ENCODE results near the gene RALGPS2. TPM values are rescaled to one million over a fixed set of nuclear protein-coding genes. Genes with fewer than 3 reads are reported as not detected.

Gene RALGPS2, protein sequence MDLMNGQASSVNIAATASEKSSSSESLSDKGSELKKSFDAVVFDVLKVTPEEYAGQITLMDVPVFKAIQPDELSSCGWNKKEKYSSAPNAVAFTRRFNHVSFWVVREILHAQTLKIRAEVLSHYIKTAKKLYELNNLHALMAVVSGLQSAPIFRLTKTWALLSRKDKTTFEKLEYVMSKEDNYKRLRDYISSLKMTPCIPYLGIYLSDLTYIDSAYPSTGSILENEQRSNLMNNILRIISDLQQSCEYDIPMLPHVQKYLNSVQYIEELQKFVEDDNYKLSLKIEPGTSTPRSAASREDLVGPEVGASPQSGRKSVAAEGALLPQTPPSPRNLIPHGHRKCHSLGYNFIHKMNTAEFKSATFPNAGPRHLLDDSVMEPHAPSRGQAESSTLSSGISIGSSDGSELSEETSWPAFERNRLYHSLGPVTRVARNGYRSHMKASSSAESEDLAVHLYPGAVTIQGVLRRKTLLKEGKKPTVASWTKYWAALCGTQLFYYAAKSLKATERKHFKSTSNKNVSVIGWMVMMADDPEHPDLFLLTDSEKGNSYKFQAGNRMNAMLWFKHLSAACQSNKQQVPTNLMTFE
- total RNA-seq (2014; rRNA removed; shearing (Covaris generic)): 5.5 and 17.5 TPM in 2 replicates

DNA sequence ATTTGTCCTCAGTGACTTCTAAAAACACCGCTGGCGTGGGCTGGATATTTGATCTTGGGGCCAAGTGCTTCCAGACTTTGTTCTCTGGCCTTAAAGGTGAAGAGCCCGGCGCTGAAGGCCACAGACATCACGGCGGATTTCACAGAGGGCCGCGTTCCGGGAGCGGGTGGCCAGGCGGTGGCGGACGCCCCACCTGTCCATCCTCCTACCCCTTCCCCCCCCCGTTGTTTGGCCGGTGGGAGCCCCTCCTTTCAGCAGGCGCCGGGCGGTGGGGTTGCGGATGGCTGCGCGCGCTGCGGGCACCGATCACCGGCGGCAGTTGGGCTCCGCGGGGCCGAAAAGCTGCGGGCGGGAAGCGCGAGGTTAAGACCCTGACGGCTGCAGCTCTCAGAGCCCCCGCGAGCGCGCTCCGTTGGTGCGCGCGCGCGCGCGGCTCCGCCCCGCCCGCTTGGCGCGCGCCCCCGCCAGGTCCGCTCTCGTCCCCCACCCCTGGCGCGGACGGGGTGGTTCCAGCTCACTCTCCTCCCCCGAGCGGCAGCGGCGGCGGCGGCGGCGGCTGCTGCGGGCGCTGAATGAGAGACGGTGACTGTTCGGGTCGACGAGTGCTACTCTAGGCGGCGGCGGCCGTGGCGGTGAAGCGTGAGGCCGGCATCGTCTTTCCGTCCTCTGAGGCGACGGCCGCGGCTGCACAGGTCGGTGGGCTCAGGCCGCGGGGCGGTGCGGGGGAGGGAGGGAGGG lies at the start of gene RALGPS2:
Gene RALGPS2, plus strand, starts transcription at position 517 of the 738 bp plus-strand sequence. CDS start 51,521 bp downstream, outside the sequence.
- peak; percentile 87 for DNase-seq (ENCODE audit: low read depth)

DNA sequence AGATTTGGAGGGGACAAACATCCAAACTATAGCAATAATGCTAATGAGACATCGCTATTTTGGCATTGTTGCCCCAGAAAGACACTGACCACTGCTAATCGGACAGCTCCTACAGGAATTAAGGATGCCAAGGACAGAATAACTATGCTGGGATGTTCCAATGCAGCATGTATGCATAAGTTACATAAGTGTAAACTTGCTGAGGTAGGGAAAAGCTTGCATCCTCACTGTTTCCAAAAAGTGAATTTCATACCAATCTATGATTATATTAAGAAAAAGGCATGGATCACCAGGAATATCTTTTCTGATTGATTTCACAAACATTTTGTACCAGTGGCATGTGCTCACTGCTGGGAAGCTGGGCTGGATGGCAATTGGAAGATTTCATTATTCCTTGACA lies 45.8 kb upstream of the RALGPS2 start:
- DNase-seq (ENCODE audit: low read depth): no peak

DNA sequence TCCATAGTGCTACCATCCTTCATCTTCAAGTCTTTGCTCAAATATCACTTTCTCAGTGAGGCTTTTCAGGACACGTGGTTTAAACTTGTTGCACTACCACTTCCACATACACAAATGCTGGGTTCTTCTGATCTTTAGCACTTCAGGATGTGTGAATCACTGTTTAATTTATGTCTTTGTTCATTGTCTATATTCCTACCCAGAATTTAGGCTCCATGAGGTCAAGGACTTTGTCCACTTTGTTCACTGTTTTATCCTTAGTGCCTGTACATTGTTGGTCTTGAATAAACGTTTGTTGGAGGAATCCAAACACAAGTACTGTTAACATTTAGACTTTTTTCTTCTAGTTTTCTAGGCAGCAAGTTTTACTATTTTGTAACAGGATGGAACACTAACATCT lies 42.6 kb upstream of the RALGPS2 start:
- DNase-seq (ENCODE audit: low read depth): peak; percentile 13

DNA sequence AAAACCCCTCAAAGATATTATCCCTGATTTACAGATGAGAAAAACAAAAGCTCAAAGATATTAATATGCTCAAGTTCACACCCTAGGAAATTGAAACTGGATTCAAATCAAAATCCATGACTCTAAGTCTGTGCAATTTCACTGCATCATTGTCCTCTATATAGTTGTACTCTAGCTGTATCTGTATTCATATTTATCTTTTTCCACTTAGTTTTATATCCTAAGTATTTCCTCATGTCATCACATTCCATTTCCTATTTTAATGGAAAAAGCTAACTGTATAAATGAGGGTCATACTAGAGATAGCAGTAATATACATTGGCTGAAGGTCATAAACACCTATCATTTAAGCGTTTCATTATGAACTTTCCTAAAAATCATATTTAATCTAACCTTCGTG lies 42.2 kb upstream of the RALGPS2 start:
- DNase-seq (ENCODE audit: low read depth): no peak

DNA sequence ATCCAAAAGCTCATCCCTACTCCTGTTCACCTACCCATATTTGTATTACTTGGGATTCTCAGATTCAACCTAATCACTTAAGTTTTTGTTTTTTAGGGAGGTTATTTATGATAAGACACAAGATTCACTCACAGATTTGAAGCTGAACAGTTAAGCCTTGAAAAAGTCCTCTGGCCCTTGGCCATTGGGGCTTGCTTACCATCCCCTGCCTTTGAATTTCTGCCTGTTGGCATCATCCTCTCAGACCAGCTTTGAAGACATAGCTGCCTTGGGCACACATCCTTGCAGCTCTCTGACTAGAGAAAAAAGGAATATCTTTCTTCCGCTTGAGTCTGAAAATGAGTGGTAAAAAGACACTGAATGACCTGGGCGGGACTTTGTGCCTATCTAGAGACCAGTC lies 41.8 kb upstream of the RALGPS2 start:
- DNase-seq (ENCODE audit: low read depth): no peak

DNA sequence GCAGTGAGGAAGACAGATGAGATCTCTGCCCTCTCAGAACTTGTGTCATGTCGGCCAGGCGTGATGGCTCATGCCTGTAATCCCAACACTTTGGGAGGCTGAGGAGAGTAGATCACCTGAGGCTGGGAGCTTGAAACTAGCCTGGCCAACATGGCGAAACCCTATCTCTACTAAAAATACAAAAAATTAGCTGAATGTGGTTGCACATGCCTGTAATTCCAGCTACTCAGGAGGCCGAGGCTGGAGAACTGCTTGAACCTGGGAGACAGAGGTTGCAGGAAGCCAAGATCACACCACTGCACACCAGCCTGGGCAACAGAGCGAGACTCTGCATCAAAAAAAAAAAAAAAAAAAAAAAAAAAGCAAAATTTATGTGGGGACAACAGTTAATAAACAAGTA lies 40.9 kb upstream of the RALGPS2 start:
- DNase-seq (ENCODE audit: low read depth): peak; percentile 10

DNA sequence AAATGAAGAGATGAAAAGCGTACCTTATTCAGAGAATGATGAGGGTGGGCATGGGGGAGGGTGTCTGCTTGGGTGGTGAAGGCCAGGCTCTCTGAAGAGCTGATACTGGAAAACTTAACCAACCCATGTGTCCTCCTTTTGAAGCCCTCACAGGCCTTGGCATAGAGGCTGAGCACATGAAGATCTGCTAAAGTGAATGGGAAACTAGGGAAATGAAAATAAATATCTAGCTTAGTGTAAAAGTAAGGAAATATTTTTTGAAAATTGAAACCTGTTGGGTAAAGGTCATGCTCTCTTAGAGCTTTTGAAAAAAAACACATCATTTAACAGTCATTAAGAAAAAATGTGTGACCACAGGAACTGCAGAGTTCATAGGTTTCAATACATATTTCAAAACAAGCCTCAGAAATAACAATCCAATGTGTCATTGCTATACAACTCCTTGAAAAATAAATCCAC lies 40.5 kb upstream of the RALGPS2 start:
- DNase-seq (ENCODE audit: low read depth): peak; percentile 66

DNA sequence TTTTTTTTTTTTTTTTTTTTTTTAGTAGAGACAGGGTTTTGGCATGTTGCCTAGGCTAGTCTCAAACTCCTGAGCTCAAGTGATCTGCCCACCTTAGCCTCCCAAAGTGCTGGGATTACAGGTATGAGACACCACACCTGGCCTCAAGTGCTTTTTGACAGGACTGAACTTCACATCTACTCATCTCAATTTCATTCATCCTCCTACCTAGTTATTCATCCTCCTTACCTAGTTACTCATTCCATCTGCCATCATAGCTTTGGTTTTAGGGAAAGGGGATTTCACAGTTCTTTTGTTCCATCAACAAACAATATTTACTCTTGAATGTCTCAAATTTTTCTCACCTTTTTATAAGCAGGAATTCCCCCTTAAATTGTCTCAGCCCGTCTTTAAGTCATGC lies 38.6 kb upstream of the RALGPS2 start:
- DNase-seq (ENCODE audit: low read depth): no peak

DNA sequence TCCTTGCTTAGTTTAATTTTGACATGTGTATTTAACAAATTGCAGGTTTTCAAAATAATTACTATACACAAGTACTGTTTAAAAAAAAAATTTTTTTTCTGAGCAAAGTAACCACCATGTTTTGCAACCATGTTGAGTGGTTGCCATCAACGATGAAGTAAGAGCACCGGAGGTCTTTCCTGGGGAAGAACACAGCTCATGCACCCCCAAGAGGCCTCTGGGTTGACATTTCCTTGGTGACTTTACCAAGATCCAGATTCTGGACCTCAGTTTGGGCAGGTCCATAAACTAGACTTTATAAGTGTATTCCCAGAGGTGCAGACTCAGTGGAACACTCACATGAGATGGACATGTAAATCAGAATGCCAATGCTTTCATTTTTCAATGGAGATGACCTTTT lies 36.8 kb upstream of the RALGPS2 start:
- DNase-seq (ENCODE audit: low read depth): no peak

DNA sequence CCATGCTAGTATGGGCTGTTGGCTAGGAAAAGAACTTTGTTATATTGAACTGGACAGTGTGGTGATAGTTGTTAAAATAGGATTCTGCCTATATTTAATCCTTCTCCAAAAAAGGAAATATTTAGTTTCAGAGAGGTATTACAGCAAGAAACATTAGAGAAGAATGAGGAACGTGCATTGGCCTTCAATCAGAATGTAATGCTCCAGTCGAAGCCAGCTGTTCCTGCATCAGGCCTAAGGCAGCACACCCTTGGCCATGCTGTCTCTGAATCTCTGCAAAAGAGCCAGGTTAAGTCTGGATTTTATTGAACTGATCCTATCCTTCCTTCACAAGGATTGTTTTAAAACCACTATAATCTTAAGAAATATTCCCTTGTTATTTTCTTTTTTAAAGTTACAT lies 35.3 kb upstream of the RALGPS2 start:
- no peak for DNase-seq (ENCODE audit: low read depth)

DNA sequence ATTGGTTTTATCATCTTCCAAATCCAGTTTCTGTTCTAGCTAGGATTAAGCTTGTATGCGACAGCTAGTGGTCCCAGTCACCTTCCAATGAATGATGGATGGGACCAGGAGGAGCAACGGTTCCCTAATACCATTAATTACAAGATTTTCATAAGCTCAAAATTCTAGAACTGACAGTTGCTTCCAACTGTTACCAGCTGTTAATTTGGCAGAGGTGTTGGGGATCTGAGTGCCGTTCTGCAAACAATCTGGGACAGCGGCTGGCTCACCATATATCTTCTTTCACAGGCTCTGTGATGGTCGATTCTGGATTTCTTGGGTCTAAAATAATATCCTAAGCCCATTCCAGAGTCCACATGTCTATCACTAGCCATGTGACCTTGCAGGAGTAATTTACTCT lies 34.5 kb upstream of the RALGPS2 start:
- no peak for DNase-seq (ENCODE audit: low read depth)

DNA sequence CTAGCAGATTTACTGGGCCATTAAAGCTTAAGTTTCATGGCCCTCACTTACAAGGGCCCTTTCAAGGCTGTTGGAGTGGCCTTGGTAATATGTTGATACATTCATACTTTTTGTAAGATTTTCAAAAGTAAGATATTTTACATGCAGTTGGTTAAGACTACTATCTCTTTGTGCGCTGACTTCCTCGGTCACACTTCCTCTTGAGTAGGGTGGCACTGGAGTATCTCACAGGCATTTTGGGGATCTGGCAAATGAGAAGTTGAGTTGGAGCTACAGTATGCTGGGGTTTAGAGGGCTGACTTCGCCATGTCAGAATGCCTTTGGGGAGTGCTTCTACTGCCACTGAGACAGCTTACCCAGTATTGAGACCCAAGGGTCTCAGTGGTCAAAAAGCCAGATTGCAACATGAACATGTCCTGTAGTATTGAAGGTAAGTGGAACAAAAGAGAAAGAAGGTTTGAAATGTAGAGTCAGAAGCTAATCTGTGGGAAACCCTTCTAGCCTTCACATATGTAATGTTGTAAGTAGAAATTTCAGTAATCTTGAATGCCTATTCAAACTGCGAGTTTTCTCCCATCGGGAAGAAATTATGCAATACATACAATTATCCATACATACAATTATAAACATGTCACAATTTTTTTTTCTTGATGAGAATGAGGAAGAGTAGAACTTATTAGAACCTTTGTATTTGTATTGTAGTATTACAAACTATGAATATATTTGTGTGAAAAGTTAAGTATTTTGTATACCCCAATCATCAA lies 32.3 kb upstream of the RALGPS2 start:
- no peak for DNase-seq (ENCODE audit: low read depth)

DNA sequence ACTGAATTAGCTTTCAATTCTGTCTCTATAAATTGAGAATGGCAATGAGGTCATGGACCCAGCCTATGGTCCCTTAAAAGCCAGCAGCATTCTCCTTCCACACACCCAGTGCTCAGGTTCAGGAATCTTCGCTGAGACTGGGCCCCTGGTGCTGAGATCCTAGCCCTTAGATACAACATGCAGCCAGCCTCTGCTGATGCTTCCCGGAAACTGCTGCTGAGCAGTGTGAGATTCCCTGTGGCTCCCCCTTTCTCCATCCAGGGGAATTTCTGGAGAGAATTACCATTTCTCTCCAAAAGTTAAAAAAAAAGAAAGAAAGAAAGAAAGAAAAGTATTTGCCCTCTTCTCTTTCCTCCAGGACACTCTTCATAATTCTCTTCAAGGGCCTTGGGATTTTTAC lies 31.7 kb upstream of the RALGPS2 start:
- DNase-seq (ENCODE audit: low read depth): no peak

DNA sequence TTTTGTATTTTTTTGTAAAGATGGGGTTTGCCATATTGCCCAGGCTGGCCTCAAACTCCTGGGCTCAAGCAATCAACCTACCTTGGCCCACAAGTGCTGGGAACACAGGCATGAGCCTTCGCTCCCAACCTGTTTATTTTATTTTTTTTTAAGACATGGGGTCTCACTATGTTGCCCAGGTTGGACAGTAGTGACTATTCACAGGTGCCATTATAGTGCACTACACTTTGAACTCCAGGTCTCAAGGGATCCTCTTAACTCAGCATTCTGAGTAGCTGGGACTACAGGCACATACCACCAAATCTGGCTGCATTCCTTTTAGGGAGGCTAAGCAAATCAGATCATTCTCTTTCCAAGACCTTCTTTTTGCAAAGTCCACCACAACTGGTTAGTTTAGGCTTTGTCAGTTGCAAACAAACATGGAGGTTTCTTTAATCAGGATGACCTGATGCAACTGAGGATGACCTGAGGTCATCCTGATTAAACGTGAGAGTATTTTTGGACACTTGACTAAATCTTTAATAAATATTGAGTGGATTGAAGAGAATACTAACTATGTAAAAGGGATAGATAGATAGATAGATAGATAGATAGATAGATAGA lies 30.0 kb upstream of the RALGPS2 start:
- no peak for DNase-seq (ENCODE audit: low read depth)

DNA sequence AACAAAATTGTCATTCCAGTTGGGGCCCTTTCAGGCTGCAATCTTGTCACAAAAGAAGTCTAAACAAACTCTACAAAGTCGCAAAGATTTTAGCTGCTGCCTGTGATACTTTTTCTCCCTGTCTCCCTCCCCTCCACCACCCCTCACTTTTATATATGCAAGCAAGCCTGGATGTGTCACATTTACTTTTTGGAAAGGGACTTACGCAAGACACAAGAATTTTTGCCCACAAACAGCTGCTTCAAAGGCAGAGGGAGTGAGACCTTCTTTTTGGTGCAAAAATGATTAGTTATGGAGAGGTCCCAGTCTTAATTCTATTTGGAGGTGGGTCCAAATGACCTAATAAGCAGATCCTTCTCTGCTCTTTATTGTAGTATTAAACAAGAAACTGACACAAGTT lies 22.9 kb upstream of the RALGPS2 start:
- DNase-seq (ENCODE audit: low read depth): no peak

DNA sequence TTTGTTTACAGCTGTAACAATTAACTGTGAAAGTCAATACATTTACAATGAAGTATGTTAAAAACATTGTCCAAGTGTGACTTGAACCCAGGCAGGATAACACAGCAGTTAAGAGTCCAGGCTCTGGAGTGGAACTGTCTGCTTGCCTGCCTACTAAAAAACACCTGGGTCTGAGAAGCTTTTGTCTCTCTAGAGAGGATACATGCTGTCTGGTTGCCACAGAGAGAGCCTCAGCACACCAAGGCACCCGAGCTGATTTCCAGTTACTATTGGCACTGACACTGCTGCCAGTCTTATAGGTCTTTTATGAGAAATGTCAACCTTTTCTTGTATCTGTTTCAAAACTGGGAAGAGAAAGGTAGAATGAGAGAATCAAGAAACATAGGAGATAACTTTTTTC lies 20.2 kb upstream of the RALGPS2 start:
- DNase-seq (ENCODE audit: low read depth): no peak

DNA sequence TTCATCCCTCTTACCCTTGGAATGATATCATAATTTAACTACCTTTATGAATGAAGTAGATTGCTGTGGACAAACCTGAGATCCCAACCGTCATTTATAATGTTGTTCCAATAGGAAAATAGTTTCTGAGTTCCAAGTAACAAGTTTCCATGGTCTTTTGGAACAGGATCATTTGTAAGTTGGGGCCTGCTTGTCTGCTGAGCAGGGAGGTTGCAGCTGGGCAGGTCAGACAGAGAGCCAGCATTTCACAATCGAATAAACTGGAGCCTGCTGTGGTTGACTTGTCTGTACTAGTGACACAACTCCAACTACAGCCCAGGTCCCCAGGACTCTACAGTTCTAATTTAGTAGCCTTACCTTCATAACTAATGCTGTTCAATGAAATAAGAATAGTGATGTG lies 18.6 kb upstream of the RALGPS2 start:
- DNase-seq (ENCODE audit: low read depth): no peak

DNA sequence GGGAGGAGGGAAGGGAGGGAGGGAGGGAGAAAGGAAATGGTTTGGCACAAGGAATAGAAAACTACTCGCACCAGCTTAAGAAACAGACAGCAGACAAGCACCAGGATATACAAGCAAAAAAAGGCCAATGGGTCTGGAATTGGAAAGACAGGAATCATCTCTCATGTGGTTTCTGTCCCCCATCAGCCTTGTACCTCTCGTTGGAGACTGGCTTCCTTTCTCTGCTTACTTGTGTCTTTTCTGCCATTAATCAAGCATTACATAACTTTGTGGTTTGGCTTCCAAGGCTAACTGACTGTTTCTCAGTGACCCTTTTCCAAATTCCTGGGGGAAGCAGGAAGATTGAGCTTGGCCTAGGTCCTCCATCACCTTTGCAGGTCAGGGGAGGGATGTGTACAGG lies 11.8 kb upstream of the RALGPS2 start:
- no peak for DNase-seq (ENCODE audit: low read depth)

DNA sequence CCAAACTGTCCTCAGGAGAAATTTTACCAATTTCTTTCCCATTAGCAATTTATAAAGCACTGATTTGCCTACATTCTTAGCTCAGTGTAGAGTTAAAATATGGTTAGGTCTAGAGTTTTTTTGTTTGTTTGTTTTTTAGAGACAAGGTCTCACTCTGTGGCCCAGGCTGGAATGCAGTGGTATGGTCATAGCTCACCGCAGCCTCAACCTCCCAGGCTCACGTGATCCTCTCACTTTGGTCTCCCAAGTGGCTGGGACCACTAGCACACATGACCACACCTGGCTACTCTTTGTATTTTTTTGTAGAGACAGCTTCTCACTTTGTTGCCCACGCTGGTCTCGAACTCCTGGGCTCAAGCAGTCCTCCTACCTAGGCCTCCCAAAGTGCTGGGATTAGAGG lies 10.6 kb upstream of the RALGPS2 start:
- DNase-seq (ENCODE audit: low read depth): no peak

DNA sequence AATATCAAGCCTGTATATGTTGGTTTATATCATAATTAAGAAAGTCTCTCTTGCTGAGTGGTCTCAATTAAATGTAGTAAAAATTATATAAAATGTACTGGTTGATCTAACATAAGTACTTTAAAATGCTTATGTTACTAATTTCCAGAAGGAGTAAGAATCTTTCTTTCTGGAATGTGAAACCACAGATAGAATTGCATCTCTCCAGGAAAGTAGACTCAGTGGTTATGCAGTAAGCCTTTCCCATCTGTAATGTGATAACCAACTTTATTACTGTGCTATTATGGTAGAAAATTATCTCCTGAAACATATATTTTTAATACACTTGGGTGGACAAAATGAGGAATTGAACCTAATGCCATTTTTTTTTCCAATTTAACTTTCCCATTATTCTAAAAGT lies 8.9 kb upstream of the RALGPS2 start:
- no peak for DNase-seq (ENCODE audit: low read depth)

DNA sequence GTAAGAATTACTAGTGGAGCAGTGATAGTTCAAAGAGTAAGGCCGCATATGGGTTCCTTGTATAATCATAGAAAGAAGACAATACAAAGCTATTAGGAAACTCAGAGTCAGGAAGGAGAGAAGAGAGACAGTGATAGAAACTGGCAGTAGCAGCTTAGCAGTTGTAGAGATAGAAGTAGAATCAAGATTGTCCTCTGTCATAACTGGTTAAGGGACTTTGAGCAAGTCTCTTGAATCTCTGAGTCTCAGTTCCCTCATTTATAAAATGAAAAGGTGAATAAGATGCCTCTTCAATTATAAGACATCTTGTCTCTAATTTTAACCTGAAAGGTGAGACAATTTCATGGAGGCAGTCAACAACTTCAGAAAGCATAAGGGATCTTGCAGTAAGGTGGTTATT lies 6.5 kb upstream of the RALGPS2 start:
- DNase-seq (ENCODE audit: low read depth): no peak

DNA sequence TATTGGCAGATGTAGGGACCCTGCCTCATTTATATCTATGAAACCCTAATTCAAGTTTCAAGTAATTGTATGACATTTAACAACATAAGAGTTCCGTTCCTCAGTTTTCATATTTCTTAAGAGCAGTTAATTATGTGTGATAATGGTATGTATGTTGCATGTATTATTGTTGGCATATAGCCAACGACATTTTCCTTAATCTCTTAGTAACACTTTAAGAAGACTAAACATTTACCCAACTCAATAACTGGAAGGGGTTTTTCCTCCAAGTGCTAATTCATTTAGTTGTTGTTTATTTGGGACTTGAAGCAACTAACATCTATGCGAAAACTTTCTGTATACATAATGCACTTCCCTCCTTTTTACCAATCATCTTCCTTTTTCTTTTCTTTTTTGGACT lies 1.5 kb upstream of the RALGPS2 start:
- DNase-seq (ENCODE audit: low read depth): no peak
